ENCODE data around the gene ALG3. TPM values are rescaled to one million over a fixed set of nuclear protein-coding genes. Genes with fewer than 3 reads are reported as not detected.

Gene ALG3
- total and polyA plus RNA-seq, 2 of the 4 experiments (the other 2 are of a cell fraction) = 19.5 to 52.6 TPM

GRCh38 chr3:184192889-184193288, 55.9 kb downstream of the ALG3 start:
- Histone ChIP-seq H4K20me1 (ENCODE audit: insufficient read depth, low read length) (0 out of 2 replicates have a peak, but pooled peaks cover 4% of the 10 kb centered on the region), H4K8ac (ENCODE audit: low read depth in 2 of 2, low read length in 2 of 2) (no peak overlapping the region), H3K9ac (ENCODE audit: low read depth, low read length) (no peak overlapping the region), H3K27ac (ENCODE audit: insufficient read depth, low read length) (no peak overlapping the region), H2BK20ac (ENCODE audit: low read depth, low read length) (no peak overlapping the region), H3K18ac (ENCODE audit: low read depth, low read length) (no peak overlapping the region), H3K4me1 (ENCODE audit: control insufficient read depth, insufficient read depth, low read length) (no peaks in the 10 kb centered on the region), H3K56ac (ENCODE audit: extremely low read depth, insufficient read depth, low read length) (no peak overlapping the region), H2AK9ac (replicated peaks; ENCODE audit: low read depth, low read length, poor library complexity) (no peak overlapping the region), H2AFZ (replicated peaks; ENCODE audit: low read length, poor library complexity) (no peak overlapping the region), H2BK15ac (ENCODE audit: low read depth, low read length) (no peak overlapping the region), H2BK5ac (ENCODE audit: low read depth, low read length, poor library complexity, severe bottlenecking) (no peak overlapping the region), H4K91ac (ENCODE audit: insufficient read depth, low read depth, low read length) (no peak overlapping the region), H3K4me2 (ENCODE audit: low read depth, low read length) (no peak overlapping the region), H3K36me3 (ENCODE audit: control insufficient read depth, insufficient read depth, low read length) (peaks cover 62% of the 10 kb centered on the region), H2BK120ac (ENCODE audit: low read depth, low read length) (no peak overlapping the region), H2AK5ac (ENCODE audit: low read depth, low read length) (no peak overlapping the region), H3K4me3 (ENCODE audit: insufficient read depth, low read depth, low read length) (no peak overlapping the region), H3K27me3 (ENCODE audit: control insufficient read depth, insufficient read depth, low read length) (no peaks in the 10 kb centered on the region), H3K4ac (ENCODE audit: low read depth, low read length) (no peak overlapping the region), H4K5ac (ENCODE audit: low read depth, low read length) (no peak overlapping the region), H3K14ac (replicated peaks; ENCODE audit: low read depth, low read length) (no peak overlapping the region), H3K23ac (ENCODE audit: low read depth, low read length) (no peak overlapping the region), H3K9me3 (ENCODE audit: control insufficient read depth, insufficient read depth, low read length) (no peaks in the 10 kb centered on the region), H3K79me1 (ENCODE audit: low read depth in 1 of 2, low read length in 2 of 2) (peaks cover 17 to 28% of the 10 kb centered on the region in 2 experiments), H3K9me1 (ENCODE audit: insufficient read depth, low read length) (peaks cover 8% of the 10 kb centered on the region; the same call in 1 of the 2 replicates)
- WGBS, 2 experiments (ENCODE audit: extremely low coverage in 2 of 2, insufficient read length in 1 of 2) = 90% methylated on average over 6 of the region's 10 CpGs; no CpG with 5 or more reads in 1 of the 2 experiments
- intact Hi-C loops (cut with micrococcal nuclease) (no loop called here), in situ Hi-C loops (cut with MboI; ENCODE audit: low sequenced_read_pairs) (no loop called here), dilution Hi-C loops (cut with HindIII; ENCODE audit: low sequenced_read_pairs, unreplicated experiment) (no loop called here)
- BruUV-seq (replicated peaks) = no TSS peak
- ChIA-PET POLR2A (ENCODE audit: unreplicated experiment) (no interaction called here), CTCF (no interaction called here)
- TF ChIP-seq USF2 (IDR thresholded peaks at IDR 0.05; ENCODE audit: low read depth, low read length) (no peak), CEBPB (IDR thresholded peaks at IDR 0.05; ENCODE audit: low read depth, low read length) (no peak)
- DNase-seq = no peak
- no peak for ATAC-seq (ENCODE audit: low read depth)

Small RNAs within 50 kb of the gene (microRNA-seq; reads per million reads assigned to microRNA genes)
- 0 reads per million in 2 experiments for gene MIR1224 (ENCODE audit: insufficient read depth in 1 of 2, insufficient read length in 1 of 2, unreplicated experiment in 1 of 2)

Small RNAs within 50 kb of the gene (small RNA-seq; reads per million reads assigned to genes)
- 0 to 0.08 (median 0) reads per million in 5 experiments for gene MIR1224

Other genes starting within 250 kb of the ALG3 start
- 8.4 and 9.2 TPM in 2 replicates for gene ABCC5, start 231.1 kb downstream of the ALG3 start, total RNA-seq (2012; rRNA removed)
- gene ABCC5, start 231.1 kb downstream of the ALG3 start, polyA plus RNA-seq (2012; rRNA removed) = 16.2 and 17.7 TPM in 2 replicates
- gene HTR3D, start 217.2 kb downstream of the ALG3 start, total RNA-seq (2012; rRNA removed) = not detected in 2 replicates
- gene HTR3D, start 217.2 kb downstream of the ALG3 start, polyA plus RNA-seq (2012; rRNA removed) = not detected in 2 replicates
- not detected in 2 replicates for gene HTR3C, start 195.9 kb downstream of the ALG3 start, total RNA-seq (2012; rRNA removed)
- not detected in 2 replicates for gene HTR3C, start 195.9 kb downstream of the ALG3 start, polyA plus RNA-seq (2012; rRNA removed)
- gene HTR3E, start 151.9 kb downstream of the ALG3 start, total RNA-seq (2012; rRNA removed) = not detected in 2 replicates
- gene HTR3E, start 151.9 kb downstream of the ALG3 start, polyA plus RNA-seq (2012; rRNA removed) = not detected in 2 replicates
- 32.5 and 37.6 TPM in 2 replicates for gene EIF2B5, start 113.6 kb downstream of the ALG3 start, total RNA-seq (2012; rRNA removed)
- gene EIF2B5, start 113.6 kb downstream of the ALG3 start, polyA plus RNA-seq (2012; rRNA removed) = 29.5 and 31.7 TPM in 2 replicates
- gene DVL3, start 93.6 kb downstream of the ALG3 start, total RNA-seq (2012; rRNA removed) = 23.3 and 24.2 TPM in 2 replicates
- gene DVL3, start 93.6 kb downstream of the ALG3 start, polyA plus RNA-seq (2012; rRNA removed) = 40.4 and 41.2 TPM in 2 replicates
- gene AP2M1, start 74.1 kb downstream of the ALG3 start, total RNA-seq (2012; rRNA removed) = 855 and 876 TPM in 2 replicates
- gene AP2M1, start 74.1 kb downstream of the ALG3 start, polyA plus RNA-seq (2012; rRNA removed) = 1,065 and 1,068 TPM in 2 replicates
- 35.0 and 36.9 TPM in 2 replicates for gene ABCF3, start 62.8 kb downstream of the ALG3 start, total RNA-seq (2012; rRNA removed)
- 58.3 and 59.2 TPM in 2 replicates for gene ABCF3, start 62.8 kb downstream of the ALG3 start, polyA plus RNA-seq (2012; rRNA removed)
- gene VWA5B2, start 19.4 kb downstream of the ALG3 start, total RNA-seq (2012; rRNA removed) = not detected in 2 replicates
- not detected in 2 replicates for gene VWA5B2, start 19.4 kb downstream of the ALG3 start, polyA plus RNA-seq (2012; rRNA removed)
- 2.8 and 2.9 TPM in 2 replicates for gene EEF1AKMT4, start 710 bp upstream of the ALG3 start, total RNA-seq (2012; rRNA removed)
- gene EEF1AKMT4, start 710 bp upstream of the ALG3 start, polyA plus RNA-seq (2012; rRNA removed) = 3.6 and 5.3 TPM in 2 replicates
- not detected in 2 replicates for gene CAMK2N2, start 12.6 kb upstream of the ALG3 start, total RNA-seq (2012; rRNA removed)
- 0.29 and 0.34 TPM in 2 replicates for gene CAMK2N2, start 12.6 kb upstream of the ALG3 start, polyA plus RNA-seq (2012; rRNA removed)
- not detected in 2 replicates for gene ECE2, start 27.1 kb upstream of the ALG3 start, total RNA-seq (2012; rRNA removed)
- not detected in 2 replicates for gene ECE2, start 27.1 kb upstream of the ALG3 start, polyA plus RNA-seq (2012; rRNA removed)
- 697 and 872 TPM in 2 replicates for gene PSMD2, start 50.3 kb upstream of the ALG3 start, total RNA-seq (2012; rRNA removed)
- 474 and 514 TPM in 2 replicates for gene PSMD2, start 50.3 kb upstream of the ALG3 start, polyA plus RNA-seq (2012; rRNA removed)
- 225 TPM in 2 replicates for gene EIF4G1, start 65.6 kb upstream of the ALG3 start, total RNA-seq (2012; rRNA removed)
- 274 and 300 TPM in 2 replicates for gene EIF4G1, start 65.6 kb upstream of the ALG3 start, polyA plus RNA-seq (2012; rRNA removed)
- gene FAM131A, start 88.6 kb upstream of the ALG3 start, total RNA-seq (2012; rRNA removed) = 9.7 and 10.8 TPM in 2 replicates
- 16.5 and 19.5 TPM in 2 replicates for gene FAM131A, start 88.6 kb upstream of the ALG3 start, polyA plus RNA-seq (2012; rRNA removed)
- gene CLCN2, start 112.6 kb upstream of the ALG3 start, total RNA-seq (2012; rRNA removed) = 1.9 and 2.9 TPM in 2 replicates
- gene CLCN2, start 112.6 kb upstream of the ALG3 start, polyA plus RNA-seq (2012; rRNA removed) = 5.7 and 5.8 TPM in 2 replicates
- 47.7 and 132 TPM in 2 replicates for gene POLR2H, start 112.7 kb upstream of the ALG3 start, total RNA-seq (2012; rRNA removed)
- 103 and 130 TPM in 2 replicates for gene POLR2H, start 112.7 kb upstream of the ALG3 start, polyA plus RNA-seq (2012; rRNA removed)
- not detected in 2 replicates for gene THPO, start 129.2 kb upstream of the ALG3 start, total RNA-seq (2012; rRNA removed)
- not detected in 2 replicates for gene THPO, start 129.2 kb upstream of the ALG3 start, polyA plus RNA-seq (2012; rRNA removed)
- under 0.01 TPM in 1 of 2 replicates, not detected in the other for gene CHRD, start 131.1 kb upstream of the ALG3 start, total RNA-seq (2012; rRNA removed)
- 0.09 TPM in 2 replicates for gene CHRD, start 131.1 kb upstream of the ALG3 start, polyA plus RNA-seq (2012; rRNA removed)